ENCODE data around the gene GBX2.

Gene GBX2

GRCh38 chr2:236205867-236206645 lies 37.9 kb upstream of the GBX2 start:
- no peak for DNase-seq (ENCODE audit: low read depth, low spot score)
- no peak overlapping the region for H3K4me3 ChIP-seq (ENCODE audit: low read depth, low read length)
- in situ Hi-C loops (cut with HindIII; ENCODE audit: low sequenced_read_pairs): no loop called here
- no peak for TF ChIP-seq CTCF (IDR thresholded peaks at IDR 0.05; ENCODE audit: low read depth, low read length)

GRCh38 chr2:236204953-236205352 lies 36.8 kb upstream of the GBX2 start:
- no peak for DNase-seq (ENCODE audit: low read depth, low spot score)
- no peak overlapping the region for H3K4me3 ChIP-seq (ENCODE audit: low read depth, low read length)
- in situ Hi-C loops (cut with HindIII; ENCODE audit: low sequenced_read_pairs): no loop called here
- TF ChIP-seq CTCF (IDR thresholded peaks at IDR 0.05; ENCODE audit: low read depth, low read length): no peak

GRCh38 chr2:236200378-236200777 lies 32.2 kb upstream of the GBX2 start:
- no peak overlapping the region for H3K4me3 ChIP-seq (ENCODE audit: low read depth, low read length)
- in situ Hi-C loops (cut with HindIII; ENCODE audit: low sequenced_read_pairs): no loop called here
- no peak for DNase-seq (ENCODE audit: low read depth, low spot score)
- TF ChIP-seq CTCF (IDR thresholded peaks at IDR 0.05; ENCODE audit: low read depth, low read length): no peak

- TF ChIP-seq CTCF (IDR thresholded peaks at IDR 0.05; ENCODE audit: low read depth, low read length): no peak
- H3K4me3 ChIP-seq (ENCODE audit: low read depth, low read length): no peak overlapping the region
- no peak for DNase-seq (ENCODE audit: low read depth, low spot score)
- in situ Hi-C loops (cut with HindIII; ENCODE audit: low sequenced_read_pairs): no loop called here
Observed at GRCh38 chr2:236196366-236196765, 28.2 kb upstream of the GBX2 start.

- in situ Hi-C loops (cut with HindIII; ENCODE audit: low sequenced_read_pairs): no loop called here
- no peak for TF ChIP-seq CTCF (IDR thresholded peaks at IDR 0.05; ENCODE audit: low read depth, low read length)
- no peak for DNase-seq (ENCODE audit: low read depth, low spot score)
- no peak overlapping the region for H3K4me3 ChIP-seq (ENCODE audit: low read depth, low read length)
Observed at GRCh38 chr2:236195726-236196125, 27.5 kb upstream of the GBX2 start.

GRCh38 chr2:236194786-236195185 lies 26.6 kb upstream of the GBX2 start:
- DNase-seq (ENCODE audit: low read depth, low spot score): no peak
- no peak overlapping the region for H3K4me3 ChIP-seq (ENCODE audit: low read depth, low read length)
- no peak for TF ChIP-seq CTCF (IDR thresholded peaks at IDR 0.05; ENCODE audit: low read depth, low read length)
- in situ Hi-C loops (cut with HindIII; ENCODE audit: low sequenced_read_pairs): no loop called here

Measured in astrocyte of the spinal cord (primary cell).